Common myeloid progenitor, CD34-positive (primary cell): ENCODE measurements around the gene FBXW11.

Experiments used
- CTCF ChIA-PET: fragments of 350-600 bp; sonication (Branson Sonifier 250); formaldehyde crosslinking; loops from one replicate; lab custom pipeline; 2021; ENCODE audit warnings: antibody characterized with exemption; lab: Charles Lee
- POLR2A ChIA-PET: fragments of 350-600 bp; sonication (Branson Sonifier 250); formaldehyde crosslinking; loops from one replicate; lab custom pipeline; 2021; ENCODE audit warnings: antibody characterized with exemption; lab: Charles Lee
- DNase-seq, 3 donors: peaks; one replicate each; pipeline versions ENCODE4 v3.0.0 to v3.0.0-alpha.2; 2013
- H3K27ac ChIP-seq, 2 experiments: 1 replicate in 1 of 2; 2 replicates in 1 of 2; pipeline ENCODE4 v1.7.0; 2013; ENCODE audit warnings: inconsistent platforms in 2 of 2, low read length in 2 of 2, mild to moderate bottlenecking in 2 of 2, low read depth in 1 of 2, moderate library complexity in 1 of 2; ENCODE audit not compliant: severe bottlenecking in 2 of 2, insufficient read depth in 1 of 2, poor library complexity in 1 of 2
- H3K27me3 ChIP-seq, 5 experiments: replicated peaks in 2 of 5; 1 replicate in 3 of 5; 2 replicates in 2 of 5; pipeline versions ENCODE4 v1.6.1 to v1.7.0; 2013; ENCODE audit warnings: low read length in 4 of 5, mild to moderate bottlenecking in 2 of 5, moderate library complexity in 2 of 5, inconsistent platforms in 1 of 5; ENCODE audit not compliant: insufficient read depth in 5 of 5, control insufficient read depth in 4 of 5
- H3K36me3 ChIP-seq, 4 experiments: 1 replicate in 2 of 4; 2 replicates in 2 of 4; pipeline versions ENCODE4 v1.6.1 to v1.7.0; 2013; ENCODE audit warnings: low read length in 3 of 4, control low read depth in 1 of 4, mild to moderate bottlenecking in 1 of 4; ENCODE audit not compliant: control insufficient read depth in 4 of 4, insufficient read depth in 4 of 4
- H3K4me1 ChIP-seq, 4 experiments: 1 replicate in 3 of 4; 2 replicates in 1 of 4; pipeline versions ENCODE4 v1.6.1 to v1.7.1; 2013; ENCODE audit warnings: low read length in 3 of 4, mild to moderate bottlenecking in 3 of 4, control low read depth in 1 of 4, inconsistent platforms in 1 of 4, moderate library complexity in 1 of 4; ENCODE audit not compliant: control insufficient read depth in 4 of 4, insufficient read depth in 4 of 4; ENCODE audit errors: control extremely low read depth in 1 of 4
- H3K4me3 ChIP-seq, 7 experiments: 1 replicate in 4 of 7; 2 replicates in 3 of 7; pipeline versions ENCODE4 v1.5.1 to v1.7.0; 2013; ENCODE audit warnings: mild to moderate bottlenecking in 7 of 7, low read length in 6 of 7, moderate library complexity in 6 of 7, inconsistent platforms in 2 of 7, low read depth in 2 of 7, control low read depth in 1 of 7; ENCODE audit not compliant: insufficient read depth in 4 of 7, control insufficient read depth in 1 of 7; ENCODE audit errors: extremely low read depth in 1 of 7
- H3K9me3 ChIP-seq, 5 experiments: 1 replicate in 4 of 5; 2 replicates in 1 of 5; pipeline versions ENCODE4 v1.6.1 to v1.7.1; 2013; ENCODE audit warnings: low read length in 4 of 5, mild to moderate bottlenecking in 2 of 5, inconsistent platforms in 1 of 5, low read depth in 1 of 5, moderate library complexity in 1 of 5; ENCODE audit not compliant: control insufficient read depth in 4 of 5, insufficient read depth in 2 of 5; ENCODE audit errors: control extremely low read depth in 1 of 5
- WGBS: methylation state at CpG from one replicate; pipeline ENCODE4 v1.1.5; 2013; ENCODE audit not compliant: insufficient coverage; 5-methylcytosine and 5-hydroxymethylcytosine counted together

Gene FBXW11

DNA sequence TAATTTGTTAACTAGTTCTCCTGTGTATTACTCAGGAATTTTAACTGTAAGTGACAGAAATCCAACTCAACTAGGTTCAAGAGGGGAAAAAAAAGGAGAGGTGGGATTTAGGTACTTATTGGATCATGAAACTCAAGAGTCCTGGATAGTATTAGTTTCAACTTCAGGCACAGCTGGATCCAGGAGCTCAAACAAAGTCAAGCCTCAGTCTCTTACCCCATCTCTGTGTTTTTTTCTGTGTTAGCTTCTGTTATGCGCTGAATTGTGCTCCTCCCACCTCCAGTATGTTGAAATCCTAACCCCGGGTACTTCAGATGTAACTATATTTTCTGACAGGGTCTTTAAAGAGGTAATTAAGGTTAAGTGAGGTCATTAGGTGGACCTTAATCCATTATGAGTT lies 167.3 kb downstream of the FBXW11 start:
- CTCF ChIA-PET, result interaction anchor here (0.8 to 1.5 kb wide), 4 partner anchors 9 to 209 kb away, joined by 3 to 7 read pairs (median 4); no protein-coding TSS in a partner anchor
- Histone ChIP-seq H3K9me3 (no peaks in the 10 kb centered on the region), H3K4me3 (no peak overlapping the region), H3K27ac (no peak overlapping the region), H3K4me1 (peaks cover 2 to 49% (median 40%) of the 10 kb centered on the region in 4 experiments), H3K36me3 (no peaks in the 10 kb centered on the region), H3K27me3 (no peaks in the 10 kb centered on the region)
- POLR2A ChIA-PET, result no interaction called here
- 82% methylated on average over 2 of the region's 2 CpGs for WGBS
- DNase-seq, result no peak

DNA sequence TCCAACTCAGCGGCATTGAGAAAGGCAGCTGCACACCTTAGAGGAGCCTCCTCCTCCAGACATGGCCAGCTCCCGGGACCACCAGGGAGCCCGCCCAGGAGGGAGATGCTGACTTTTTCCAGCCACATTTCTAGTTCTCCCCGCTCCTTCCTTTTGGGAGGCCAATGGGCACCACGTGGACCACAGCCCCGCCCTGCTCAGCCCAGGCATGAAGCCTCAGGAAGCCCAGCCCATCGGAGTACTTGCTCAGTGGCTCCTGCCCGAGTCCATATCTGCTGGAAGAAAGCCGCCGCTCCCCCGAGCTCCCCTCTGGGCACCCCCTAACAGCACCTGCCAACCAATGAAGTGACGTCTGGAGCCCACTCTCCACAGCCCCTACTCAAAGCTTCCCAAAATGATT lies 168.4 kb downstream of the FBXW11 start:
- Histone ChIP-seq H3K36me3 (no peaks in the 10 kb centered on the region), H3K4me1 (peaks cover 7 to 49% (median 40%) of the 10 kb centered on the region in 4 experiments), H3K9me3 (peaks cover 0 to 5% (median 3%) of the 10 kb centered on the region in 5 experiments), H3K27ac (no peak overlapping the region), H3K27me3 (no peaks in the 10 kb centered on the region), H3K4me3 (no peak overlapping the region)
- POLR2A ChIA-PET, result no interaction called here
- 82% methylated on average over 10 of the region's 12 CpGs for WGBS
- CTCF ChIA-PET, result interaction anchor here (0.8 to 1.4 kb wide), 6 partner anchors 16 to 208 kb away, joined by 3 to 5 read pairs (median 3); no protein-coding TSS in a partner anchor
- no peak for DNase-seq

DNA sequence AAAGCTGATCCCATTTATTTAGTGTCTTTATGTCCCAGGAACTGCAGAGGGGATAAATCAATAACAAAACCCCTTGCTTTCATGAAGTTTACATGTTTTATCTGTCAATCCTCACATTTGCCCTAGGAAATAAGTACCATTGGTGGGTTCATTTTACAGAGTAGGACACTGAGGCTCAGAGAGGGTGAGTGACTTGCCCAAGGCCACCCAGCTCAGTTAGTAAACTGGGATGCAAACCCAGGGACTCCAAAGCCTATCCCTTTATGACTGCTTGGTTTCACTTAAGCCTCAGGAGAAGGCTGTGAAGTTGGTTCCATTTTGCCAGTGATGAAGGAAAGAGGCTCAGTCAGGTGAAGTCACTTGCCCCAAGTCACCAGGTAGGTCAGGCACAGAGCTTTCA lies 168.9 kb downstream of the FBXW11 start:
- Histone ChIP-seq H3K9me3 (peaks cover 0 to 10% (median 4%) of the 10 kb centered on the region in 5 experiments), H3K36me3 (no peaks in the 10 kb centered on the region), H3K27ac (no peak overlapping the region), H3K4me3 (no peak overlapping the region), H3K4me1 (peaks cover 7 to 43% (median 35%) of the 10 kb centered on the region in 4 experiments), H3K27me3 (no peaks in the 10 kb centered on the region)
- CTCF ChIA-PET, result interaction anchor here (0.8 to 1.3 kb wide), 2 partner anchors 19 to 59 kb away, joined by 3 read pairs; no protein-coding TSS in a partner anchor
- POLR2A ChIA-PET, result no interaction called here
- DNase-seq, result no peak

DNA sequence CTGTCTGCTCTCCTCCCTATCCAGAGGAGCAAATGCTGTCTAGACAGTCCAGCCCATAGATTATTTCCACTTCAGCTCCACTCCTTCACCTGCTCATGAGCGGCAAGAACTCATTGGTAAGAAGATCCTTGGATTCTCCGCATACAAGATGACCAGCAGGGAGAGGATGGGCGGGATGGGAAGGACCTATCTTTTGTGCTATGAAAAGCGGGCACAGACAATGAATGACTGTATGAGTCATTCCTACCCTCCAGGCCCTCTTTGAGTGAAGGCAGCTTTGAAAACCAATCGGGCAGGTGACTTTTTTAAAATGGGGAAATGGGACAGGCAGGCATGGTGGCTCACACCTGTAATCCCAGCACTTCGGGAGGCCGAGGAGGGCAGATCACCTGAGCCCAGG lies 171.4 kb downstream of the FBXW11 start:
- DNase-seq, result peak in 1 of 3 donors; percentile 30
- POLR2A ChIA-PET, result no interaction called here
- 83% methylated on average over 6 of the region's 7 CpGs for WGBS
- peaks cover 0 to 17% (median 4%) of the 10 kb centered on the region in 5 experiments for H3K9me3 ChIP-seq
- H3K4me1 ChIP-seq, result peaks cover 7 to 20% (median 11%) of the 10 kb centered on the region in 4 experiments
- CTCF ChIA-PET, result interaction anchor here (1.4 to 2.3 kb wide), 3 partner anchors 9 to 15 kb away, joined by 3 to 12 read pairs (median 4); no protein-coding TSS in a partner anchor
- H3K4me3 ChIP-seq, result no peak overlapping the region
- H3K36me3 ChIP-seq, result no peaks in the 10 kb centered on the region
- no peaks in the 10 kb centered on the region for H3K27me3 ChIP-seq
- H3K27ac ChIP-seq, result no peak overlapping the region

GRCh38 chr5:171834461-171834860 lies 172.0 kb downstream of the FBXW11 start:
- no peaks in the 10 kb centered on the region for H3K27me3 ChIP-seq
- no peaks in the 10 kb centered on the region for H3K36me3 ChIP-seq
- WGBS, result no CpG with 5 or more reads among the region's 2 CpGs
- no peak overlapping the region for H3K4me3 ChIP-seq
- ChIA-PET POLR2A (no interaction called here), CTCF (interaction anchor here (1.4 to 2.3 kb wide), 5 partner anchors 9 to 16 kb away, joined by 3 to 12 read pairs (median 4); no protein-coding TSS in a partner anchor)
- peak in 2 of 3 donors; percentile 38 to 51 for DNase-seq
- H3K27ac ChIP-seq, result peak overlapping the region in 1 of 2 experiments; percentile 29
- peaks cover 0 to 21% (median 4%) of the 10 kb centered on the region in 5 experiments for H3K9me3 ChIP-seq
- H3K4me1 ChIP-seq, result peaks cover 5 to 14% (median 9%) of the 10 kb centered on the region in 4 experiments

- Histone ChIP-seq H3K9me3 (peaks cover 0 to 23% (median 4%) of the 10 kb centered on the region in 5 experiments), H3K27me3 (no peaks in the 10 kb centered on the region), H3K36me3 (no peaks in the 10 kb centered on the region), H3K4me1 (peaks cover 5 to 14% (median 9%) of the 10 kb centered on the region in 4 experiments), H3K4me3 (no peak overlapping the region), H3K27ac (no peak overlapping the region)
- 100% methylated on average over 1 of the region's 2 CpGs for WGBS
- POLR2A ChIA-PET, result no interaction called here
- no peak for DNase-seq
- CTCF ChIA-PET, result interaction anchor here (1.5 to 2.3 kb wide), 2 partner anchors 11 kb away, joined by 5 to 12 read pairs; no protein-coding TSS in a partner anchor
Observed at GRCh38 chr5:171832775-171833174, 173.7 kb downstream of the FBXW11 start.

- DNase-seq, result no peak
- H3K4me1 ChIP-seq, result peaks cover 5 to 14% (median 9%) of the 10 kb centered on the region in 4 experiments
- ChIA-PET POLR2A (no interaction called here), CTCF (no interaction called here)
- no CpG with 5 or more reads among the region's 1 CpG for WGBS
- H3K27me3 ChIP-seq, result no peaks in the 10 kb centered on the region
- H3K27ac ChIP-seq, result no peak overlapping the region
- H3K9me3 ChIP-seq, result peaks cover 0 to 23% (median 4%) of the 10 kb centered on the region in 5 experiments
- no peaks in the 10 kb centered on the region for H3K36me3 ChIP-seq
- no peak overlapping the region for H3K4me3 ChIP-seq
Observed at GRCh38 chr5:171830686-171831085, 175.8 kb downstream of the FBXW11 start.
